ENCODE data around the gene MGAT5.
"Not testable (repeated sequence)": the region's sequence is repeated elsewhere in the genome, so short reads cannot be mapped to it uniquely, and the experiment has no call there.

Gene MGAT5

GRCh38 chr2:134275058-134275862 is 21.4 kb downstream of the MGAT5 start:
- no peak overlapping the region for H3K4me3 ChIP-seq (ENCODE audit: low read depth, low read length)

GRCh38 chr2:134276381-134277172 is 22.7 kb downstream of the MGAT5 start:
- no peak overlapping the region for H3K4me3 ChIP-seq (ENCODE audit: low read depth, low read length)

GRCh38 chr2:134277223-134277622 is 23.4 kb downstream of the MGAT5 start:
- H3K4me3 ChIP-seq (ENCODE audit: low read depth, low read length), result no peak overlapping the region

- H3K4me3 ChIP-seq (ENCODE audit: low read depth, low read length), result no peak overlapping the region
Observed at GRCh38 chr2:134278553-134278952, 24.7 kb downstream of the MGAT5 start.

GRCh38 chr2:134279417-134279816 is 25.5 kb downstream of the MGAT5 start:
- H3K4me3 ChIP-seq (ENCODE audit: low read depth, low read length), result no peak overlapping the region

- no peak overlapping the region for H3K4me3 ChIP-seq (ENCODE audit: low read depth, low read length)
Observed at GRCh38 chr2:134280231-134280630, 26.4 kb downstream of the MGAT5 start.

- H3K4me3 ChIP-seq (ENCODE audit: low read depth, low read length), result no peak overlapping the region
Observed at GRCh38 chr2:134280726-134281125, 26.9 kb downstream of the MGAT5 start.

- H3K4me3 ChIP-seq (ENCODE audit: low read depth, low read length), result no peak overlapping the region
Observed at GRCh38 chr2:134281815-134282419, 28.0 kb downstream of the MGAT5 start.

- H3K4me3 ChIP-seq (ENCODE audit: low read depth, low read length), result no peak overlapping the region
Observed at GRCh38 chr2:134282629-134283400, 28.9 kb downstream of the MGAT5 start.

GRCh38 chr2:134283661-134284060 is 29.8 kb downstream of the MGAT5 start:
- H3K4me3 ChIP-seq (ENCODE audit: low read depth, low read length), result no peak overlapping the region

- no peak overlapping the region for H3K4me3 ChIP-seq (ENCODE audit: low read depth, low read length)
Observed at GRCh38 chr2:134284119-134284670, 30.3 kb downstream of the MGAT5 start.

GRCh38 chr2:134287323-134287722 is 33.5 kb downstream of the MGAT5 start:
- H3K4me3 ChIP-seq (ENCODE audit: low read depth, low read length), result no peak overlapping the region

GRCh38 chr2:134288814-134289213 is 34.9 kb downstream of the MGAT5 start:
- no peak overlapping the region for H3K4me3 ChIP-seq (ENCODE audit: low read depth, low read length)

- H3K4me3 ChIP-seq (ENCODE audit: low read depth, low read length), result no peak overlapping the region
Observed at GRCh38 chr2:134289225-134289624, 35.4 kb downstream of the MGAT5 start.

- no peak overlapping the region for H3K4me3 ChIP-seq (ENCODE audit: low read depth, low read length)
Observed at GRCh38 chr2:134290358-134290757, 36.5 kb downstream of the MGAT5 start.

GRCh38 chr2:134292514-134292913 is 38.6 kb downstream of the MGAT5 start:
- H3K4me3 ChIP-seq (ENCODE audit: low read depth, low read length), result no peak overlapping the region

- no peak overlapping the region for H3K4me3 ChIP-seq (ENCODE audit: low read depth, low read length)
Observed at GRCh38 chr2:134293719-134294537, 40.1 kb downstream of the MGAT5 start.

GRCh38 chr2:134294598-134294997 is 40.7 kb downstream of the MGAT5 start:
- H3K4me3 ChIP-seq (ENCODE audit: low read depth, low read length), result not testable (repeated sequence)

- no peak overlapping the region for H3K4me3 ChIP-seq (ENCODE audit: low read depth, low read length)
Observed at GRCh38 chr2:134295441-134295840, 41.6 kb downstream of the MGAT5 start.

GRCh38 chr2:134296301-134296700 is 42.4 kb downstream of the MGAT5 start:
- no peak overlapping the region for H3K4me3 ChIP-seq (ENCODE audit: low read depth, low read length)
